HG03280 (cell line): ENCODE measurements around the gene IRX4.

Experiments used
- ATAC-seq: cut with Tn5 transposase; IDR thresholded peaks from one replicate; pipeline ENCODE4 v1.9.1; 2021; ENCODE audit warnings: mild to moderate bottlenecking, moderate library complexity; ENCODE audit not compliant: unreplicated experiment

The IRX4 gene

DNA sequence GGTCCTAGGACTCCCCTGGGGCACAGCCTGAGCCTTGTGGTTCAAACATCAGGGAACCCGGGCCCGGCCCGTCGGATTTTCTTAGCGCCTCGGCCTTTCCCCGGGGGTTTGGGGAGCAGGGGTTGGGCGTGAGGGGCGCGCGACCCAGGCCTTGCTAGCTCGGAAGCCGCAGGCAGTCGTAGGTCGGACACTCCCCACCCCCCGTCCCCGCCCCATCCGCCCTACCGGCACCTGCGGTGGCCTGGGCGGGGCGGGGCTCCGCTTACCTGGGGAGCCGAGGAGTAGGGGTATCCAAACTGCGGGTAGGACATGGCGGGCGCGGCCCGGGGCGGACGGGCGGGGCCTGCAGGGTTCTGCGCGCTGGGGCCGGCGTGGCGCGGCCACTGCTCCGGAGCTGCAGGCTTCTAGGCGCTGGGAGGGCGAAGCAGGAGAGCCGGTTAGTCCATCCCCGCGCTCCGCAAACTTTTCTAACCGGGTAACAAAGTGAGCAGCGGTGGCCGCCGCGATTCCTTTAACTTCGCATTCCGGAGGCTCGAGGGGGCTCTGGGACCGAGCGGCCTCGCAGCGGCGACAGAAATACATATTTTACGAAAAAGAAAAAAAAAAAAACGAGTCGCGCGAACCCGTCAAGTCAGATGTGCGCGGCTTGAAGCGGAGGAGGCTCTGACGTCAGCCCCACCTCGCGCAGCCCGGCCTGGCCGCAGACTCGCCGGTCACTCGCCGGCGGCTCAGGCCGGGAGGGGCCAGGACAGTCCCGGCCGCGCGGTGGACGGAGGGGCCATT lies at the start of gene IRX4:
TSS of gene IRX4 (minus strand) at position 589 of the 783 bp plus-strand sequence. CDS start at position 311, 278 bp downstream.
- no peak for ATAC-seq

DNA sequence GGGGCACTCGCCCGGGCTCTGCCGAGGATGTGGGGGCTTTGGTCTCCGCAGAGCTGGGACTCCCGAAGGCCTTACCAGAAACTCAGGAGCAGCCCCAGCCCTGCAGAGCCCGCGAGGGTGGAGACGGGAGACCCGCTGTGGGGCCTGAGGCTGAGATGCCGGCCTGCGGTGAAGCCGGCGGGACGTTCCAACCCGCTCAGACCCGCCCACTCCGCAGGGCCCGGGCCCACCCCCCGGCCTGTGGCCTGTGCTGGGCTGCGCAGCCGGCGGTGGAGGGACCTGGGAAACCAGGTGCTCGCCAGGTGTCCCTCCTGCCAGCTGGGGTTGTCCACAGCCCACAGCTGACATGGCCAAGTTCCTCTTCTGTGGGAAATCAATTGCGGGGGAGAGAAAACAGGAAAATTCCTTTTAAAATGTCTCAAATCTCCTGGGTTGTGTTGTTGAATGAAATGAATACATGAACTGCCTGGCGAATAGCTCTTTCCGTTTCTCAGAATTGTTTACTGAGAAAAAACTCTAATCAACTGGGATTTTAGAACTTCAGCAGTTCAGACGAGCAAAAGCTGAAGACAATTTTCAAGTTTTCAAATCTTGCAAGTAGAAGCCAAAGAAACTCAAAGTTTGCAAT lies 49.0 kb upstream of the IRX4 start:
- ATAC-seq = no peak

DNA sequence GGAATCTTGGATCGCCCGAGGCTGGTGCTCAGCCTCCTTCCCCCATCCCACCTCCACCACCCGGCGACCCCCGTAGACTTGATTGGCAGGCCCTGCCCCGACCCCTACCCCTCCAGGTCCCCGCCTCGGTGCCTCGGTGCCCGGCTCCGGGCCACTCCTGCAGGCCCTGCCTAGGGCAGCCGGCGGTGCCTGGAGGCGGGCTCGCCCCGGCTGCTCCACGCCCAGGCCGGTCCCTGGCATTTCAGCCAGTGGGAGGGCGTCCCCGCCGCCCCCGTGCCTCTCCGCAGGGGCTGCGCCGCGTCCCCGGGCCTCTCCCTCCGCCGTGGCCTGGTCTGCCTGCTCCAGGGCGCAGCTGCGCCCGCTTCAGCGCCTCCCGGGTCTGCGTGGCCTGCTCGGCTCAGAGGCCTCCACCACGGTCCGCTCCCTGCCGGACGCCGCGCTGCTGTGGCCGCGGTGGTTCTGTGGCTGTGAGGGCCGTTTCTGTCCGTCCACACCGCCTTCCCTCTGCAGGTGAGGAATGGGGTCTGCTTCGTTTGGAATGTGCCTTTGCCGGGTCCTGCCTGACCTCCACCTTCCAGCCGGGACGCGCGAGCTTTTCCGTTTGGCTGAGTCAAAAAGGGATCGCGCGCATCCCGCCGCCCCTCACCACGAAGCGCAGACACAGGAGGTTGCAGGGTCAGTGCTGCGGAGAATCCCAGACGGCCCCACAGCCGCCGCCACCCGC lies 48.3 kb upstream of the IRX4 start:
- no peak for ATAC-seq

DNA sequence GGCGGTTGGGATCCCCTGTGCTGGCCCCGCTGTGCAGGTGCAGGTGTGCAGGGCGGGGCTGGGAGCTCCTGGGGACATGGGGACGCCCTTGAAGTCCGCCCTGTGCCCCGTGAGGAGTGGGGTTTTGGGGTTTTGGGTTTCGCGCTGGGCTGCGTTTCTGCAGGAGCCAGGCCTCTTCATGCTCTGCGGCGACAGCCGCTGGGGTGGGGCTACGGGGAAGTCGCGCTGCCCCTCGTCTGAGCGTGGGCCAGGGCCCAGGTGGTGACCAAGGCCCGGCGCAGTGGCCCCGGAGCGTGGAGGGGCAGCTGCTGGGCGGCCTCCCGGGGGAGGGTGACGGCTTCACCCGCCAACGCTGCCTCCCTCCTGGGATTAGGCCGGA lies 47.8 kb upstream of the IRX4 start:
- no peak for ATAC-seq

DNA sequence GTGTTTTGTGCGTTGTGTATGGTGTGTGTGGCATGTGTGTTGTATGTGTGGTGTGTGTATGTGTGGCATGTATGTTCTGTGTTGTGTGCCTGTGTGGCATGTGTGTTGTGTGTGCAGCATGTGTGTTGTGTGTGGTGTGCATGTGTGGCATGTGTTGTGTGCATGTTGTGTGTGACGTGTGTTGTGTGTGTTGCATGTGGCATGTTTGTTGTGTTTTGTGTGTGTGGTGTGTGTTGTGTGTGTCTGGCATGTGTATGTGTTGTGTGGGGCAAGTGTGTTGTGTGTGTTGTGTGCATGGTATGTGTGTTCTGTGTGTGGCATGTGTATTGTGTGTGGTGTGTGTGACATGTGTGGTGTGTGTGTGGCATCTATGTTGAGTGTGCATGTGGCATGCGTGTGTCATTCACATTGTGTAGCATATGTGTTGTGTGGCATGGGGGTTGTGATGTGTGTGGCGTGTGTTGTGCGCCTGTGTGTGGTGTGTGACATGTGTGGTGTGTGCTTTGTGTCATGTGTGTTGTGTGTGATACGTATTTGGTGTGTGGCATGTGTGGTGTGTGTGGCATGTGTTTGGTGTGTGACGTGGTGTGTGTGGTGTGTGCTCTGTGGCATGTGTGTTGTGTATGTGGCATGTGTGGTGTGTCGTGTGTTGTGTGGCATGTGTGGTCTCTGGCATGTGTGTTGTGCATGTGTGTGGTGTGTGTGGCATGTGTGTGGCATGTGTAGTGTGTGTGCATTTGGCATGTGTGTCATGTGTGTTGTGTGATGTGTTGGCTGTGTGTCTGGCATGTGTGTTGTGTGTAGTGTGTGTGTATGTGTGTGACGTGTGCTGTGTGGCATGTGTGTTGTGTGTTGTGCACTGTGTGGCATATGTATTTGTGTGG lies 46.6 kb upstream of the IRX4 start:
- ATAC-seq = no peak

DNA sequence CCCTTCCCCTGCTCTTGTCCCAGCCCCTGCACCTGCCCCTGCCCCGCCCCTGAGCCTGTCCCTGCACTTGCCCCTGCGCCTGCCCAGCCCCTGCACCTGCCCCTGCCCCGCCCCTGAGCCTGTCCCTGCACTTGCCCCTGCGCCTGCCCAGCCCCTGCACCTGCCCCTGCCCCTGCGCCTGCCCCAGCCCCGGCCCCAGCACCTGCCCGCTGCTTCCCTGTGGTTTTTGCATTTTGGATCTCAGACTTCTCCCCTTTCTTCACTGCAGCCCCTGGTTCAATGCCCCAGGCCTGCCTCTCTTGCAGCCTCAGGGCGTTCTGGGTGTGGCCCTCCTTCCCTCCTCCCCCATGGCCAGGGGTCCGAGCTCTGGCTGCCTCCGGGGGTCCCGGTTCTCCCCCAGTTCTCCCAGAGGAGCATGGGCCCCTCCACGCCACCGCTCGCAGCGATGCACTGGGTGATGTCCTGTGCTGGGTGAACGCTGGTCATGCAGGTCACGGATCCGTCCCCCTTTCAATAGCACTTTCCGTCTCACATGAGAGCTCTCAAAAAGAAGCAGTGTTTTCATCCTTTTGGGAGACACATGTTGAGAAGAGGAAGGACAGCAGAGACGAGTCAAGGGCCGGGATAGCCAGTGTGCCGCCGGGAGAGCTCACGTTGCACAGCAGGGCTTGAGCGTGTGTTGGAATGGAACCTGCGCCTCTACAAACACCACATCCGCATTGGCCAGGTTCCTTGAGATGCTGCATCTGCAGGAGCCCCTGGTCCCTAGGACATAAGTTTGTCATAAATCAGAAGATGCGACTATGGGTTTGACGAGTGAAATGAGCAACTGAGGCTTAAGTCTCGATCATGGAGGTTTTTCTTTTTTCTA lies 44.0 kb upstream of the IRX4 start:
- ATAC-seq = no peak

DNA sequence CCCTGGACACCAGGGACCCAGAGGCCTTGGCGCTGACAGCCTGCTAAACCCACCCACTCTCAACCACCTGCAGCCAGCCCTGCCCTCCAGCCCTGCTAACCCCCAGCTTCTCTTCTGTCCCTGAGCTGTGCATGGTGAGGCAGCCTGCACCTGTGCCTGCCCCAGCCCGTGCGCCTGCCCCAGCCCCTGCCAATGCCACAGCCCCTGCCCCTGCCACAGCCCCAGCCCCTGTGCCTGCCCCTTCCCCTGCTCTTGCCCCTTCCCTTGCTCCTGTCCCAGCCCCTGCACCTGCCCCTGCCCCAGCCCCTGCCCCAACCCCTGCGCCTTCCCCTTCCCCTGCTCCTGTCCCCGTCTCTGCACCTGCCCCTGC lies 43.3 kb upstream of the IRX4 start:
- no peak for ATAC-seq

DNA sequence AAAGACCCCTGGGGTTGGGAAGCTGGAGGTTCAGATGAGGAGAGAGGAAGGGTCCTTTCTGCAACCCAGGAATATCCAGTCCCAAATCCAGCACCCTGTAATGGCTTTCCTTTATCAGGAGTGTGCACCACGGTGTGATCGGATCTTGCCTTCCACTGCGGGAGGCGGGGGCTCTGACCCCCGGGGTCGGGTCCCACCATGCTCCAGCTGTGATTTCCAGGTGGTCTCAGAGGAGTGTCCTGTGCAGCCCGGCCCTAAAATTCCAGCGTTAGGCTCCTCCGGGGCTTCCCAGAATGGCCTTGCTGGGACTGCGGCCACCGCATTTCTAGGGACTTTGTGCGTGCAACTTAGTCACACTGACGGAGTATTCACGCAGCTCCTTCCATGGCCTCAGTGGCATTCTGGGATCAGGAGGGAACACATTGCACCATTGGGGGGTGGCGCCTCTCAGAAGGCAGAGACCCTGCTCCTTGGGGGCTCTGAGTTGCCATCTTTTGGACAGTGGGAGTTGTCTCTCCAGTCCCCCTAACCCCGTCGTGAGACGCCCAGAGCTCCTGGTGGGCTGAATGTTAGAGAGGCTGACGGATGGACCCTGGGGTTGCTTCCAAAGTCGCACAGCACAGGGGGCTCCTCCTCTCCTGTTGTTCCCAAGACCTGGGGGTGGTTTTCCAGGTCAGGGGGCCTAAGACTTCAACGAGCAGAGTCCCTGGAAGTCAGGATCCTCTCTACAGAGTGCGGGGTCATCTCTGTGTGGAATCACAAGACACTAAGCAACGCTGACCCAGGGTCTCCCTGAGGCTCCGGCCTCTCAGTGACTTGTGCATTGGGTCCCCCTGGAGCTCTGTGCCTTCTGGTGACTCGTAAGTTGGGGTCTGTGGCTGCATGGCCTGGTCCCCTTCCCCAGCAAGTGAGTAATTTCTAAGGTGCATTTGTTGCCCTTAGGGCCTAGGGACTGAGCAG lies 42.7 kb upstream of the IRX4 start:
- ATAC-seq = no peak

DNA sequence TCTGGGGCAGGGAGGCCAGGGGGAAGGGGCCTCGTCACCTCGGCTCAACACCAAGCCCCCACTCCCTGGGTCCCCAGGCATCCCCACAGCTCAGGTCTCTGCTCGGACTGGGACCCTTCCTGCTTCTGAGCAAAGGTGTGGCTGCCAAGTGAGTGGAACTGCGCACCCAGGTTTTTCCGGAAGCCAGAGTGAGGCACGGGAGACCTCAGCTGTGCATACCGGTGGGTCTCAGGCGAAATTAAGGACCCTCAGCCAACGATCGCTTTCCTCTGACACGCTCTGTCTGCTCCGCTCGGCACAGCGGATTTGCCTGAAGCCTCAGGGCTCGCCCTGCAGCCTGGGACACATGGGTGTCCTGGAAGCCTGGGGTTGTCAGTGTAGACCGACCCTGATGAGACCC lies 41.0 kb upstream of the IRX4 start:
- no peak for ATAC-seq

DNA sequence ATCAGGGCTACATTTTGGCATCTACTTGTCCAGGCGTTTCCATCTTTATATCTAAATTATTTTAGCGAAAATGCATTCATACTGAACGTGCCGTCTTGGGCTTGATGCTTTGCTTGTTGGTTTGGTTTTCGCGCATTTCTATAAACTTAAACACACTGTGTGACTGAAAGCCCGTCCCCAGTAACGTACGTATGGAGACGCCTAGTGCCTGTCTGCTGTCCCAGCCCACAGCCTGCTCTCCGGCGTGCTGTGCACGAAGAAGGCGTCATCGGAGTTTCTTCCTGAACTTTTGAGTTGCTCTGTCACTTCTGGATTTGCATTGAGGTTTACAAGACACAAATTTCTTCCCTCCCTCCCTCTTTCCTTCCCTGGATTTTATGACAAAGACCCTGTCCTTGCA lies 40.6 kb upstream of the IRX4 start:
- ATAC-seq = no peak

DNA sequence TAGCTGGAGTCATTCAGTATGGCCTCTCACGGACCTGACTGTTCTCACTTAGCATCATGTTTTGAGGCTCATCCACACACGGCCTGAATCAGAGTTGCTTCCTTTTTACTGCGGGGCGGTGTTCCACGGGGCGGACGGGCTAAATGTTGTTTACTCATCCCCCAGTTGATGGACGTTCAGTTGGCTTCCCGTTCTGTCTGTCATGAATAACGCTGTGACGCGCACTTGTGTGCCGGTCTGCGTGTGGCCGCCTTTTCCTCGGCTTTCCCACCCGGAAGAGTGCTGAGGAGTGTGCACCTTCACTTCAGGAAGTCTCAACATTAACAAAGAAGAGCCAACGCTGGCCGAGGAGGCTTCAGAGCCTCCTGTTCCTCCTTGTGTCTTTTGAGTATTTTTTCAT lies 39.0 kb upstream of the IRX4 start:
- no peak for ATAC-seq

DNA sequence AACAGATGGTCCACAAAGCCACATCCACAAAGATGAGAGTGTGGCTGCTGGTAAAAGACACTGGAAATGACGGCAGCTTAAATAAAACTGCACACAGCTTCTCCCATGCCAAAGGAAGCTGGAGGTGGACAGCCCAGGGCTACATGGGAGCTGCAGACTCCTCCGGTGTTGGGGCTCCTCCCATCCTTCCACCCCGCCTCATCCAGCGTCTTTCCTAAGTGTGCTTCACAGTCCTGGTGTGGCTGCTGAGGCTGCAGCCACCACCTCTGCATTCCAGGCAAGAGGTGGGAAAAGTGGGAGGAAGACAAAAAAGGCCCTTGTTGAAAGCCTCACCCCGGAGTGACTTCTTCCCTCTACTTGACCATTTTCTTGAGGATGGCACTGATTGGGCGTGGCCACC lies 37.0 kb upstream of the IRX4 start:
- no peak for ATAC-seq

DNA sequence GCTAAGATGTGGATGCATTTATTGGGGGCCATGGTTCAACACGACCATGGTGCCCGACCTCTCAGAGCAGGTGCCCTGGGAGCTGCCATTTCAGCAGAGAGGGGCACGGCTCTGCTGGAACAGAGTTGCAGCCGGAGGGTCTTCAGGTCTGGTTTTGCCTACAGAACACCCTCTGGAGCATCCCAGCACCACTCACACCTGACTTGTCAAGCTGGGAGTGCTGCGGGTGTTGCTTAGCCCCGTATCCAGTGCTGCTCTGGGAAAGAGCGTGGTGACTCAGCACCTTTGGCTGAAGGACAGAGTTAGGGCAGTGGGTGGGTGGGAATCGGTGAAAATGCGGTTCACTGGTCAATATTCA lies 36.5 kb upstream of the IRX4 start:
- ATAC-seq = no peak

DNA sequence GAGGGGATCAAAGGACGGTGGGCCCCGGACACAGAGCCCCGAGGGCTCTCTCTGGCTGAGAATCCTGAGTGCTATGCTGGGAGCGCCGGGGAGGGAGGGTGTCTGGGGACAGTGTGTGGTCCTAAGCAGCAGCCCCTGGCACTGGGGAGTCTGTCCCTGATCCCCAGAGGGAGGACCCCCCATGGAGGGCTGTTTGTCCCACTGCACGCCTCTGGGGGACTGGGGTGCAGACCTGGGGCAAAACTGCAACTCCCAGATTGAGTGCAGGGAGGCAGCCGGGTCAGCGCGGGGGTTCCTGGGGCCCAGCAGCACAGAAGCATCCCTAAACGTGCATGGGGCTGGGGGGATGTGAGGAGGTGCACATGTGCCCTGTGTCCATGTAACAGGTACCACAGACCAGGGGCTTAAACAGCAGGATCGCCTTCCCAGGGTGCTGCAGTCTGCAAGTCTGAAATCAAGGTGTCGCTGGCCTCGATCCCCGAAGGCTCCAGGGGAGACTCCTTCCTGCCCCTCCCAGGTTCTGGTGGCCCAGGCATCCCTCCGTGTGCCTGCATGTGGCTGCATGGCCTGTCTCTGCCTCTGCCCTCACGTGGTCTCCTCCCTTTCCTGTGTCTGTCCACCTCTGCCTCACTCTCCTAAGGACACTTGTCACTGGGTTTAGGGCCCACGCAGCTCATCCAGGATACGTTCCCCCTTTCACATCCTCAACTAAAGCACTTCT lies 35.9 kb upstream of the IRX4 start:
- no peak for ATAC-seq

DNA sequence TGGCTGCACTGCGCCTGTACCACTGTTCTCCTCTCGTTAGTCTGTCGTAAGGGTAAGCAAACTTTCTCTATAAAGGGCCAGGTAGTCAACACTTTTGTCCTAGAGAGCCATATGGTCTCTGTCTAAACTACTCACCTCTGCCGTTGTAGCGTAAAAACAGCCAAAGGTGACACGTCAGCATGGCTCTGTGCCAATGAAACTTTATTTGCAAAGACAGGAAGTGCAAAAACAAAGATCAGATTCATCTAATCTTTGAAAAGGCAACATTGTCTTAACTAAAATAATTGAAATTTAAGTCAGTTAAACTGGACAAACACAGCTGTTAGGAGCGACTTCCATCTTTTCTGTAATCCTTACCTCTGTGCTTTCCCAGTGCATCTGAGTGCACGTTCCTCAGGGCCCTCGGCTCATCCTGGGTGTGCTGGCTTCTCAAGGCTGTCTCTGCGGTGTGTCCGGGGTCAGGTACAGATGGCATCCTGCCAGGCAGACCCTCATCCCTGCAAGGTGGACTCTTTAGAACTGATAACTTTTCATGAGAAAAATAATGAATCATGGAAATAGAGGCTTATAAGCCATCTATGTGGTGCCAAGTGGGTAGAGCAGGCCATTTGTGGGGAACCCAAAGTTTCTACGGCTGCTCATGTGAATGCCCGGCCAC lies 35.2 kb upstream of the IRX4 start:
- no peak for ATAC-seq

DNA sequence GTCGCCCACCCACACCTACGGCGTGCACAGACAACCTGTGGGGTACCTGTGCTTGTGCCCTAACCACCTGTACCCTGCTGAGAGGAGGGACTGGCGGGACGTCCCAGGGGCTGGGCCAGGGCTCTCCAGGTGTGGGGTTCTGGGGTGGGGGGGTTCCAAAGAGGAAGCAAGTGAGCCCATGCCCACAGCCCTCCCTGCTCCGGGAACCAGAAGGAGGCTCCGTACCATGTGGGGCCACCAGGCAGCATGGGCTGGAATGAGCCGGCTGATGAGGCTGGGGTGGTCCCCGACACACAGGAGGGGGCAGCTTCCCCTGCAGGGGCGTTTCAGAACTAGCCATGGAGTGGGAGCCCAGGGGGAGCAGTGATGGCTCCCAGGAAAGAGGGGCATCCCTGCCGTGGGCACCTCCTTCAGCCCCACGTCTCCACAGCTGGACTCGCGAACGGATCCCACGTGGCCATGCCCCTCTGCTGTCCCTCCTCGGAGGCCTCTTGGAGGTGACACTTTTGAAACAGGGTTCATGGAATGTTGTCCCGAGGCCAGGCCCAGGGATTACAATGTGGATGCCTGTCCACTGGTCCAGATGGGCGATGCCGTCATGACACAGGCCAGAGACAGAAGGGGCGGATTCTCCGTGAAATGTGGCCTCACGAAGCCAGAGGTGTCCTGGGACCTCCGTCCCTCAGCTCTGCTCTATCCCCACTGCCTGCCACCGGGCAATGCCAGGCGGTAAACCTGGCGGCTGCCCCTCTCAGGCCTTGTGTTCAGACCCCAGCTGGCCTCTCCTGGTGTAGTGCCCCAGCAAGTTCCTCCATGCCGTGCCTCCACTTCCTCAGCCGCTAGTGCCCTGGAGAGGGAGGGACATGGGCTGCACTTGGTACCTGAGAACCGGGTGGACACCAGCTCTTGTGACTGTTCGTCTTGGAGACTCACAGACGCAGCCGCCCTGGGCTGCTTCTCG lies 33.6 kb upstream of the IRX4 start:
- ATAC-seq = no peak

DNA sequence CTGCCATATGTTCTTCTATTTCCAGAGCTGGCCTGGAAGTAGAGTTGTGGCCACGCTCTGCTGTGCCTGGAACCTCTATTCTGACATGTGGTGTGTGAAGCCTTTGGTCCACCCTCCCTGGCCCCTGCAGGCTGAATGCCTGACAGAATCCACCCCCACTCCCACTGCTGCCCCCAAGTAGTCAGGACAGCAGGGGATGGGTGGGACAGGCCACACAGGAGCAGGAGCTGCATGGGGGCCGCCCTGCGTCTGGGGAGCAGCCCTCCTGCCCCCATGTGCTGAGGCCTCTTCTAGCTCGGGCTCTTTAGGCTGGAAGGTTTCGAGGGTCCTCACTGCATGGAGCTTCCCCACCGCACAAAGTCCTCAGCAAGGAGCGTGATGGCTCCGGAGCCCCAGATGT lies 32.6 kb upstream of the IRX4 start:
- ATAC-seq = no peak
